Mucosa of stomach (tissue), 1 donor: ENCODE measurements around the gene ACSM3.
"Not testable (repeated sequence)": the region's sequence is repeated elsewhere in the genome, so short reads cannot be mapped to it uniquely, and the experiment has no call there.

Source experiments
- H3K27me3 ChIP-seq: one replicate; pipeline ENCODE4 v1.7.0; 2013; ENCODE audit warnings: mild to moderate bottlenecking, low read length; ENCODE audit not compliant: control insufficient read depth, insufficient read depth
- H3K36me3 ChIP-seq: one replicate; pipeline ENCODE4 v1.7.0; 2013; ENCODE audit warnings: low read length; ENCODE audit not compliant: control insufficient read depth, insufficient read depth
- H3K4me1 ChIP-seq: one replicate; pipeline ENCODE4 v1.7.0; 2013; ENCODE audit warnings: mild to moderate bottlenecking, low read length; ENCODE audit not compliant: control insufficient read depth, insufficient read depth
- H3K4me3 ChIP-seq: one replicate; pipeline ENCODE4 v1.7.0; 2013; ENCODE audit warnings: low read length
- H3K9ac ChIP-seq: one replicate; pipeline ENCODE4 v1.7.0; 2013; ENCODE audit warnings: mild to moderate bottlenecking, low read length, moderate library complexity
- H3K9me3 ChIP-seq: one replicate; pipeline ENCODE4 v1.7.0; 2013; ENCODE audit warnings: mild to moderate bottlenecking, low read length, moderate library complexity; ENCODE audit not compliant: control insufficient read depth
- donor health status: Pancreatic carcinoma.

The ACSM3 gene

GRCh38 chr16:20762404-20763123, 1.2 kb upstream of the ACSM3 start:
- Histone ChIP-seq H3K9ac (no peak overlapping the region), H3K27me3 (no peaks in the 10 kb centered on the region), H3K4me3 (no peak overlapping the region), H3K9me3 (no peaks in the 10 kb centered on the region), H3K36me3 (no peaks in the 10 kb centered on the region), H3K4me1 (no peaks in the 10 kb centered on the region)

DNA sequence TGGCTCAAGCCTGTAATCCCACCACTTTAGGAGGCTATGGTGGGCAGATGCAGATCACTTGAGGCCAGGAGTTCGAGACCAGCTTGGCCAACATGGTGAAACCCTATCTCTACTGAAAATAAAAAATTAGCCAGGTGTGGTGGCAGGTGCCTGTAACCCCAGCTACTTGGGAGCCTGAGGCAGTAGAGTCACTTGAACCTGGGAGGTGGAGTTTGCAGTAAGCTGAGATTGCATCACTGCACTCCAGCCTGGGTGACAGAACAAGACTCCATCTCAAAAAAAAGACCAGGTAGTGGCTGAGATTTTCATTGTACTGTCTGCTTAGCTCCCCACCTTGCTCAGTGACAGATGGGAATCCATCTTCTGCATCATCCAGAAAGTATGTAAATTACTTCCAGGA, 634 bp downstream of the ACSM3 start:
- H3K36me3 ChIP-seq, H3K27me3 ChIP-seq, H3K9ac ChIP-seq, H3K9me3 ChIP-seq, H3K4me1 ChIP-seq, H3K4me3 ChIP-seq: not testable (repeated sequence)

DNA sequence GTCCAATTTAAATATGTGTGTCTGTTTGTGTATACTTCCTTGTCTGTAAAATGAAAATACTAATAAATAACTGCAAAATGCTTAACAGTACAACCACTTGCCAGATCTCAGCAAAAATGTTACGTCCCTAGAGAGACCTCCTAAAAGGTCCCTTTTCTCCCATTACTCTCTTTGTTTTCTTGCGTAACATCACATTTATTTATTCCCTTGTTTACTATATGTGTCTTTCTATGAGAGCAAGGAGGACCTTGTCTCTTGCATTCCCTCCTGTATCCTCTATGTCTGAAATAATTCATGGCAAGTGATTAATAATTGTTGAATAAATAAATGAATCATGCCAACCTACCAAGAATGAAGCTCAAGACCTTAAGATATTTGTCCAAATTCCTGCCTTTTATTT, 1.9 kb downstream of the ACSM3 start:
- Histone ChIP-seq H3K4me1 (no peaks in the 10 kb centered on the region), H3K27me3 (no peaks in the 10 kb centered on the region), H3K9me3 (no peaks in the 10 kb centered on the region), H3K36me3 (no peaks in the 10 kb centered on the region), H3K4me3 (no peak overlapping the region), H3K9ac (no peak overlapping the region)

DNA sequence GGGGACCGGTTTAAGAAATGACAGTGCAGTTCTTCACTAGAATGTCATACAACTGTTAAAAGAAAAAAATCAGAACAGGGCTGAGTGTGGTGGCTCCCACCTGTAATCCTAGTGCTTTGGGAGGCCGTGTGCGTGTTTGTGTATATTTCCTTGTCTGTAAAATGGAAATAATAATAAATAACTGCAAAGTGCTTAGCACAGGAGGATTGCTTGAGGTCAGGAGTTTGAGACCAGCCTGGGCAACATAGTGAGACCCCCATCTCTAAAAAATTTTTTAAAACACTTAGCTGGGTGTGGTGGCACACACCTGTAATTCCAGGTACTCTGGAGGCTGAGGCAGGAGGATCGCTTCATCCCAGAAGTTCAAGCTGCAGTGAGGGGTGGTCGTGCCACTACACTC, 2.5 kb downstream of the ACSM3 start:
- Histone ChIP-seq H3K27me3 (no peaks in the 10 kb centered on the region), H3K4me3 (no peak overlapping the region), H3K9ac (no peak overlapping the region), H3K9me3 (no peaks in the 10 kb centered on the region), H3K36me3 (no peaks in the 10 kb centered on the region), H3K4me1 (no peaks in the 10 kb centered on the region)

DNA sequence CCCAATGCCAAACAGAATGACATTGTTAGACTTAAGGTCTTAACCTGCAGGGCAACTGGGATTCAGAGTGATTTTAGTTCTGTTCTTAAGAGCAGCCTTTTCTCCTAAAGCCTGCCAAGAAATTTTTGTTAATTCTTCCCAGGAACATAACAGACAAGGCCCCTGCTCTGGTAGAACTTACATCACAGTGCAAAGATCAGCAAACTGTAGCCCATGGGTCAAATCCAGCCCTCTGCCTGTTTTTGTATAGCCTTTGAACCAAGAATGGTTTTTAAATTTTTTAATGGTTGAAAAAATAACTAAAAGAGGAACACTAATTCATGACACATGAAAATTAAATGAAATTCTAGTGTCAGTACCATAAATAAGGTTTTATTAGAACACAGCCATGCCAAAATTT, 3.8 kb downstream of the ACSM3 start:
- no peaks in the 10 kb centered on the region for H3K4me1 ChIP-seq
- no peaks in the 10 kb centered on the region for H3K27me3 ChIP-seq
- no peaks in the 10 kb centered on the region for H3K36me3 ChIP-seq
- H3K9ac ChIP-seq = no peak overlapping the region
- H3K4me3 ChIP-seq = no peak overlapping the region
- H3K9me3 ChIP-seq = no peaks in the 10 kb centered on the region

- H3K27me3 ChIP-seq = no peaks in the 10 kb centered on the region
- H3K9me3 ChIP-seq = no peaks in the 10 kb centered on the region
- no peaks in the 10 kb centered on the region for H3K36me3 ChIP-seq
- no peaks in the 10 kb centered on the region for H3K4me1 ChIP-seq
- no peak overlapping the region for H3K9ac ChIP-seq
- no peak overlapping the region for H3K4me3 ChIP-seq
These were observed 4.3 kb downstream of the ACSM3 start for GRCh38 chr16:20768121-20768520.

DNA sequence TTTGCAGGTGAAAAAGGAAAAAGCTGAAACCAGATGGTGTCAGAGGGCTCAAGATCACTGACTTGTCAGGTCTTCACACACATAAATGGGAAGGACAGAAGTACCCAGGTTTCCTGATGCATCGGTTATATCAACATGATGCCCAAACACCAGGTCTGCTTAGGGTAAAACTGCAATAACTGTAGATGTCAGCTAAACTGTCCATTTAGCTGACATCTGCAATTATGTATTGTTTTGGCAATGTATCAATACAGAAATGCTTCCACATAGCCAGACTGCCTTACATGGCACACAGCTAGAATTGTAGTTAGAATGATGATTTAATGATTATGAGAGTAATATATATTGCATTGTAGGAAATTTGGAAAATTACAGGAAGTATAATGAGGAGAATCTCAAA, 5.0 kb downstream of the ACSM3 start:
- no peaks in the 10 kb centered on the region for H3K9me3 ChIP-seq
- no peak overlapping the region for H3K4me3 ChIP-seq
- no peaks in the 10 kb centered on the region for H3K27me3 ChIP-seq
- no peaks in the 10 kb centered on the region for H3K4me1 ChIP-seq
- no peak overlapping the region for H3K9ac ChIP-seq
- H3K36me3 ChIP-seq = no peaks in the 10 kb centered on the region

DNA sequence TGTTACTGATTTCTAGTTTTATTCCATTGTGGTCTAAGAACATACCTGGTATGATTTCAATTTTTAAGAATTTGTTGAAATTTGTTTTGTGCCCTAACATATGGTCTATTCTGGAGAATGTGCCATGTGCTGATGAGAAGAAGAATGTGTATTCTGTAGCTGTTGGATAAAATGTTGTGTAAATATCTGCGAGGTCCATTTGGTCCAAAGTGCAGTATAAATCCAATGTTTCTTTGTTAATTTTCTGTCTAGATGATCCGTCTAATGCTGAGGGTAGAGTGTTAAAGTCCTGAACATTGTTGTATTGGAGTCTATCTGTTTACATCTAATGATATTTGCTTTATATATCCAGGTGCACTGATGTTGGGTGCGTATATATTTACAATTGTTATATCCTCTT, 9.9 kb downstream of the ACSM3 start:
- no peak overlapping the region for H3K4me3 ChIP-seq
- no peak overlapping the region for H3K9ac ChIP-seq
- no peaks in the 10 kb centered on the region for H3K4me1 ChIP-seq
- no peaks in the 10 kb centered on the region for H3K9me3 ChIP-seq
- no peaks in the 10 kb centered on the region for H3K36me3 ChIP-seq
- H3K27me3 ChIP-seq = no peaks in the 10 kb centered on the region

DNA sequence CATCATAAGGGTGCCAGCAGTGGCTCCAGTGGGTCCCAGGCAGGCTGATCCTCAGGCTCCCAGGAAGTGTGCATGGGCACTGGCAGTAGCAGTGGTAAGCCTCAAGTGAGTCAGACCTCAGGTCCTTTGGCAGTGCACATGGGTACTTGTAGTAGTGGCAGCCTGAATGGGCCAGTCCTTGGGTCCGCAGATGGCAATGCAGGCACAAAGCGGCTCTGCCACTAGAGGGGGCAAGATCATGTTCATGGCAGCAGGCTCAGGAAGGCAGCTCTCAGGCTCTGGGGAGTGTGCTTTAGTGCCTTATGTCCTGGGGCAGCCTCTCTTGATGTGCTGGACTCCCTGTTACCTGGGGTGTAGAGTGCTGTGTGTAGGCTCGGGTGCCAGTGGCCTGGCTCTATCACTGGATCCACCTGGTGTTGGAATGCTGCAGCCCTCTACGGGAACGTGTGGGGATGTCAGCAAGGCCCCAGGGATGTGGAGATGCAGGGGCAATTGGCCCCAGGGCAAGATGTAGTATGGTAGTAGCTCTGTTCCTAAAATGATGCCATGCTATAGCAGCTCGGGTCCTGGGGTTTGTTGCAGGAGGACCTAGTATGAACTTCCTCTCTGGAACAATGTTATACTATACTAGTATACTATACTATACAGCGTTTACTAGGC, 11.0 kb downstream of the ACSM3 start:
- Histone ChIP-seq H3K4me1 (no peaks in the 10 kb centered on the region), H3K36me3 (no peaks in the 10 kb centered on the region), H3K9ac (no peak overlapping the region), H3K4me3 (no peak overlapping the region), H3K27me3 (no peaks in the 10 kb centered on the region), H3K9me3 (no peaks in the 10 kb centered on the region)

GRCh38 chr16:20781697-20782096, 17.9 kb downstream of the ACSM3 start:
- no peaks in the 10 kb centered on the region for H3K9me3 ChIP-seq
- H3K9ac ChIP-seq = no peak overlapping the region
- H3K4me3 ChIP-seq = no peak overlapping the region
- H3K4me1 ChIP-seq = no peaks in the 10 kb centered on the region
- no peaks in the 10 kb centered on the region for H3K27me3 ChIP-seq
- no peaks in the 10 kb centered on the region for H3K36me3 ChIP-seq

- Histone ChIP-seq H3K4me3 (no peak overlapping the region), H3K36me3 (no peaks in the 10 kb centered on the region), H3K27me3 (no peaks in the 10 kb centered on the region), H3K9ac (no peak overlapping the region), H3K9me3 (no peaks in the 10 kb centered on the region), H3K4me1 (no peaks in the 10 kb centered on the region)
These were observed 18.7 kb downstream of the ACSM3 start for GRCh38 chr16:20782470-20782869.

DNA sequence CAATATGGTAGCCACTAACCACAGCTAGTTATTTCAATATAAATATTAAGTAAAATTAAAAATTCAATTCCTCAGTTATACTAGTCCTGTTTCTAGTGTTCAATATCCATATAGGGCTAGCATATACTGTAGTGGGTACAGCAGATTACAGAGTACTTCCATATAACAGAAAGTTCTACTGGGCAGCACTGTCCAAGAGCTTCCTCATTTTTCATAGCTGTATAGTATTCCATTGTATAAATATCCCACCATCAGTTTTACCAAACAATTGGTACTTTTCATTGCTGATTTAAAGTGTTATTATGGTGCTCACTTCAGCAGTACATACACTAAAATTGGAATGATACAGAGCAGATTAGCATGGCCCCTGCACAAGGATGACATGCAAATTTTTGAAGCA, 20.4 kb downstream of the ACSM3 start:
- Histone ChIP-seq H3K4me3 (no peak overlapping the region), H3K9me3 (no peaks in the 10 kb centered on the region), H3K4me1 (no peaks in the 10 kb centered on the region), H3K36me3 (no peaks in the 10 kb centered on the region), H3K27me3 (no peaks in the 10 kb centered on the region), H3K9ac (no peak overlapping the region)
